ENCODE results near the gene TSHZ2. TPM values are rescaled to one million over a fixed set of nuclear protein-coding genes. Genes with fewer than 3 reads are reported as not detected.

Gene TSHZ2
- total RNA-seq, 4 donors from 2014 or later: 1.9 to 12.9 (median 5.0) TPM

DNA sequence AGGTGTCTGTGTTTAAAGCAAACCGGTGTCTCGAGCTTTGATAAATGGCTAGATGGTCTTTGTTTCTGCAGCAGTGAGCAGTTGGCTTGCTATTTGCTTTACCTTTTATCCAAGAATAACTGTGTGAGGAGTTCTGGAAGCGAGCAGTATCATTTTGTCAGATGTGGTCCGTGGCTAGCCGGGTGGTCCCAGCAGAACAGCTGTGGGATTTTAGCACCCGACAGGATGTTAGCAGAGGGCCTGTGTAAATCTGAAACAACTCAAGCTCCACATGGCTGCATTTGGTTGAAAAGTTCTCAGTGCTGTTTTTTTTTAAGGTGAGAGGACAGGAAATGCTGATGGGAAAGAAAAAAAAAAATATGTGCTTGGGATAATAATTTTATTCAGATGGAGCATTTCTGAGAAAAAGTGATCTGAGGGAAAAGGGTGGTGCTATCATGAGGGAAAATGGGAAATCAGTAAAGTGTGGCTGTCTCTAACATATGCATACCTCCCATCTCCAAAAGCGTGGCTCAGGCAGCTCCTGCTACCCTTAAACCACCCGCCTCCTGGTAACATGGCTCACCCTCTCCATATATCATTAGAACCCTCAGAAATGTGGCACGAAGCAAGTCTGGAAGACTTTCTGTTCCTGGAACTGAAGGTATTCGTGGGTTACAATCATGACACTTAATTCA lies 215.4 kb downstream of the TSHZ2 start:
- in situ Hi-C loops (cut with MboI; ENCODE audit: low pct_ligation_motif_present in 1 of 4, low pct_unique_long_range_greater_than_20kb in 1 of 4, low sequenced_read_pairs in 3 of 4): no loop called here
- 70 to 77% methylated on average over 5 to 10 of the region's 10 CpGs for WGBS, 2 donors (ENCODE audit: low coverage in 1 of 2)
- no peak overlapping the region for H3K4me3 ChIP-seq
- no peak for DNase-seq
- H3K36me3 ChIP-seq: no peaks in the 10 kb centered on the region
- no peaks in the 10 kb centered on the region for H3K27me3 ChIP-seq
- no peak overlapping the region for H3K27ac ChIP-seq
- intact Hi-C loops (cut with DNase I; ENCODE audit: low total_unique reads): no loop called here
- TF ChIP-seq, protein P1, sequence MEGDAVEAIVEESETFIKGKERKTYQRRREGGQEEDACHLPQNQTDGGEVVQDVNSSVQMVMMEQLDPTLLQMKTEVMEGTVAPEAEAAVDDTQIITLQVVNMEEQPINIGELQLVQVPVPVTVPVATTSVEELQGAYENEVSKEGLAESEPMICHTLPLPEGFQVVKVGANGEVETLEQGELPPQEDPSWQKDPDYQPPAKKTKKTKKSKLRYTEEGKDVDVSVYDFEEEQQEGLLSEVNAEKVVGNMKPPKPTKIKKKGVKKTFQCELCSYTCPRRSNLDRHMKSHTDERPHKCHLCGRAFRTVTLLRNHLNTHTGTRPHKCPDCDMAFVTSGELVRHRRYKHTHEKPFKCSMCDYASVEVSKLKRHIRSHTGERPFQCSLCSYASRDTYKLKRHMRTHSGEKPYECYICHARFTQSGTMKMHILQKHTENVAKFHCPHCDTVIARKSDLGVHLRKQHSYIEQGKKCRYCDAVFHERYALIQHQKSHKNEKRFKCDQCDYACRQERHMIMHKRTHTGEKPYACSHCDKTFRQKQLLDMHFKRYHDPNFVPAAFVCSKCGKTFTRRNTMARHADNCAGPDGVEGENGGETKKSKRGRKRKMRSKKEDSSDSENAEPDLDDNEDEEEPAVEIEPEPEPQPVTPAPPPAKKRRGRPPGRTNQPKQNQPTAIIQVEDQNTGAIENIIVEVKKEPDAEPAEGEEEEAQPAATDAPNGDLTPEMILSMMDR (IDR thresholded peaks at IDR 0.05): no peak
- no peak for TF ChIP-seq POLR2AphosphoS5 (IDR thresholded peaks at IDR 0.05)
- TF ChIP-seq EP300 (IDR thresholded peaks at IDR 0.05; ENCODE audit: low read depth): no peak
- no peak for TF ChIP-seq POLR2A (IDR thresholded peaks at IDR 0.05)
- no peaks in the 10 kb centered on the region for H3K9me3 ChIP-seq
- no peaks in the 10 kb centered on the region for H3K4me1 ChIP-seq

GRCh38 chr20:53190225-53190624 lies 218.1 kb downstream of the TSHZ2 start:
- intact Hi-C loops (cut with DNase I; ENCODE audit: low total_unique reads): no loop called here
- 85 to 86% methylated on average over 4 to 6 of the region's 6 CpGs for WGBS, 2 donors (ENCODE audit: low coverage in 1 of 2)

GRCh38 chr20:53191957-53192356 lies 219.8 kb downstream of the TSHZ2 start:
- WGBS, 2 donors (ENCODE audit: low coverage in 1 of 2): 66 to 91% methylated on average over 2 of the region's 2 CpGs
- DNase-seq: no peak
- intact Hi-C loops (cut with DNase I; ENCODE audit: low total_unique reads): no loop called here

More at GRCh38 chr20:53190225-53190624, 218.1 kb downstream of the TSHZ2 start:
- Histone ChIP-seq H3K4me1 (no peaks in the 10 kb centered on the region), H3K36me3 (no peaks in the 10 kb centered on the region), H3K27ac (no peak overlapping the region), H3K4me3 (no peak overlapping the region), H3K27me3 (no peaks in the 10 kb centered on the region), H3K9me3 (no peaks in the 10 kb centered on the region)
- no peak for DNase-seq
- TF ChIP-seq POLR2AphosphoS5 (IDR thresholded peaks at IDR 0.05): no peak
- TF ChIP-seq, protein P1 (IDR thresholded peaks at IDR 0.05): no peak
- TF ChIP-seq EP300 (IDR thresholded peaks at IDR 0.05; ENCODE audit: low read depth): no peak
- no peak for TF ChIP-seq POLR2A (IDR thresholded peaks at IDR 0.05)
- in situ Hi-C loops (cut with MboI; ENCODE audit: low pct_ligation_motif_present in 1 of 4, low pct_unique_long_range_greater_than_20kb in 1 of 4, low sequenced_read_pairs in 3 of 4): no loop called here

More at GRCh38 chr20:53191957-53192356, 219.8 kb downstream of the TSHZ2 start:
- Histone ChIP-seq H3K9me3 (no peaks in the 10 kb centered on the region), H3K4me1 (no peaks in the 10 kb centered on the region), H3K4me3 (no peak overlapping the region), H3K36me3 (no peaks in the 10 kb centered on the region), H3K27ac (no peak overlapping the region), H3K27me3 (no peaks in the 10 kb centered on the region)
- no peak for TF ChIP-seq POLR2AphosphoS5 (IDR thresholded peaks at IDR 0.05)
- TF ChIP-seq POLR2A (IDR thresholded peaks at IDR 0.05): no peak
- TF ChIP-seq, protein P1 (IDR thresholded peaks at IDR 0.05): no peak
- no peak for TF ChIP-seq EP300 (IDR thresholded peaks at IDR 0.05; ENCODE audit: low read depth)
- in situ Hi-C loops (cut with MboI; ENCODE audit: low pct_ligation_motif_present in 1 of 4, low pct_unique_long_range_greater_than_20kb in 1 of 4, low sequenced_read_pairs in 3 of 4): no loop called here
